Lower lobe of right lung (tissue), 2 donors: ENCODE data around the gene TBC1D4. TPM values are rescaled to one million over a fixed set of nuclear protein-coding genes. Genes with fewer than 3 reads are reported as not detected.

Experiments
- ATAC-seq, 2 donors: fragments of 200-7000 bp; cut with Tn5 transposase; one replicate each; pipeline ENCODE4 v1.9.1; 2020 to 2022; ENCODE audit warnings: mild to moderate bottlenecking in 2 of 2, moderate library complexity in 2 of 2
- DNase-seq: peaks from one replicate; pipeline ENCODE4 v3.0.0-alpha.2; 2020
- H3K27ac ChIP-seq: fragments of 200-600 bp; one replicate; pipeline ENCODE4 v1.8.0; 2022
- H3K27me3 ChIP-seq: fragments of 200-600 bp; one replicate; pipeline ENCODE4 v1.8.0; 2022; ENCODE audit warnings: low read depth
- H3K36me3 ChIP-seq: fragments of 200-600 bp; one replicate; pipeline ENCODE4 v1.8.0; 2022; ENCODE audit warnings: mild to moderate bottlenecking
- H3K4me1 ChIP-seq: fragments of 200-600 bp; one replicate; pipeline ENCODE4 v1.8.0; 2022
- H3K4me3 ChIP-seq: fragments of 200-600 bp; one replicate; pipeline ENCODE4 v1.8.0; 2022; ENCODE audit warnings: mild to moderate bottlenecking
- H3K9me3 ChIP-seq: fragments of 200-600 bp; one replicate; pipeline ENCODE4 v1.8.0; 2022
- CTCF ChIP-seq: fragments of 200-600 bp; IDR thresholded peaks from one replicate; pipeline ENCODE4 v1.8.0; 2022; ENCODE audit warnings: antibody characterized with exemption, mild to moderate bottlenecking
- intact Hi-C: fragments of 100-400 bp; cut with DNase I; formaldehyde crosslinking; loops from one replicate; pipeline ENCODE4 v1.11.0; 2022
- total RNA-seq: library from RNA; stranded (reverse); fragmentation: NEBNext Ultra II Directional; extraction: Animal tissue kit (Norgen Biotek cat#: 25700); gene quantifications from one replicate; pipeline ENCODE4 v1.2.1, GENCODE V29; 2021
- donor health status: DM: no; HTN: yes; CAD: no; lungs with severe emphysema.

Gene TBC1D4
- total RNA-seq, 1 donor from 2014 or later, result 30.4 TPM

DNA sequence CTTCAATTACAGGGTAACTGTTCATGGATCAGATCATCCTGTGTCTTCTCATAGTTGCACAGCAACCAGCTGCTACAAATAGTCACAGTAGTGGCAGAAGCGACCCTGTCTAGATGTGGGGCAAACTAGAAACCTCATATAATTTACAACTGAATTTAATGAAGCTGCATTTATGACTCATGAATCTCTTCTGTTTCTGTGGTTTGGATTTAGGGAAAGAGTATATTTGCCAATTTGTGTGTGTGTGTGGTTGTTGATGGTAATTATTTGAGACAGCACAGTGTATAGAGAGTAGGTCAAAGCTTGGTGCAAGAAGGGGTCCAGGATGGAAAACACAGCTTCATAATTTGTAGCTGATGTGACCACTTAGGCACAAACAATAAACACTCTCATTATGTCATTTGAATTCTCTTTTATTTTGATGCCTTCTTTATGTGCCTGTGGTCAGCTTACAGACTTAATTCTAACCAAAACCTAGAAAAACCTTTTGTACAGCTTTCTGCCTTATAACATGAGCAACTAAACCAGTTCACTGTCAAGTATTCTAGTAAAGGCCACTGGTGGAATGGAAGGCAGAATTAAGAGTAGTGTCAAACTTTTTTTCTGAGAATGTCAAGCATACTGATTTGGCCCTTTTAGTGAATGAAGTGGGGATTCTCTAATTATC is 218.1 kb downstream of the TBC1D4 start:
- intact Hi-C loops, result no loop called here
- H3K9me3 ChIP-seq, result no peaks in the 10 kb centered on the region
- DNase-seq (no peak), ATAC-seq (no peak)
- no peaks in the 10 kb centered on the region for H3K27me3 ChIP-seq
- no peaks in the 10 kb centered on the region for H3K4me1 ChIP-seq
- no peaks in the 10 kb centered on the region for H3K36me3 ChIP-seq
- no peak for TF ChIP-seq CTCF
- H3K4me3 ChIP-seq, result no peak overlapping the region
- no peak overlapping the region for H3K27ac ChIP-seq

GRCh38 chr13:75258159-75258782 is 223.7 kb downstream of the TBC1D4 start:
- DNase-seq, result no peak
- no peaks in the 10 kb centered on the region for H3K36me3 ChIP-seq
- no peaks in the 10 kb centered on the region for H3K9me3 ChIP-seq
- no peaks in the 10 kb centered on the region for H3K27me3 ChIP-seq
- intact Hi-C loops, result no loop called here
- TF ChIP-seq CTCF, result peak; percentile 56
- H3K27ac ChIP-seq, result no peak overlapping the region
- no peaks in the 10 kb centered on the region for H3K4me1 ChIP-seq
- no peak overlapping the region for H3K4me3 ChIP-seq
- ATAC-seq, result peak in 1 of 2 donors; percentile 68

DNA sequence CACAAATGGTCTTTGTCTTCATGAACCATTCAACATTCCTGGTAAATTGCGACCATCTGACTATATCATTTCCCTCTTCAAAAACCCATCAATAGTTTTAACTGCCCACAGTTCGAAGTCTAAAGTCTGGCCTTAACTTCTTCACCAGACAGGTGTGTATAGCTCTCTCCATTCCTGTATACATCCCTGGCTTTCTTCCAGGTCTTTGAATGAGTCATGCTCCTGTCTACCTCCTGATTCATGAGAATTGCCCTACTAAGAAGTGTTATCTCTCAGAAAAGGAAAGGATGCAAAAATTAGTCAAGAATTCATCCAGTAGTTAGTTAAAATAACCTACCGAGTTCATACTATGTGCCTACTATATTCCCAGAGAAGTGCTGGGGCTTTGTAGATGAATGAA is 225.0 kb downstream of the TBC1D4 start:
- TF ChIP-seq CTCF, result no peak
- no peaks in the 10 kb centered on the region for H3K27me3 ChIP-seq
- DNase-seq, result no peak

GRCh38 chr13:75255653-75256052 is 226.3 kb downstream of the TBC1D4 start:
- H3K4me1 ChIP-seq, result no peaks in the 10 kb centered on the region
- TF ChIP-seq CTCF, result no peak
- no peak overlapping the region for H3K27ac ChIP-seq
- no peak for DNase-seq
- ATAC-seq, result no peak
- intact Hi-C loops, result no loop called here
- no peaks in the 10 kb centered on the region for H3K27me3 ChIP-seq
- no peaks in the 10 kb centered on the region for H3K36me3 ChIP-seq
- no peak overlapping the region for H3K4me3 ChIP-seq
- no peaks in the 10 kb centered on the region for H3K9me3 ChIP-seq

More for the DNA sequence above, 225.0 kb downstream of the TBC1D4 start:
- intact Hi-C loops, result no loop called here
- Histone ChIP-seq H3K4me3 (no peak overlapping the region), H3K27ac (no peak overlapping the region), H3K36me3 (no peaks in the 10 kb centered on the region), H3K9me3 (no peaks in the 10 kb centered on the region), H3K4me1 (no peaks in the 10 kb centered on the region)
- no peak for ATAC-seq

GRCh38 chr13:75255147-75255546 is 226.8 kb downstream of the TBC1D4 start:
- Histone ChIP-seq H3K4me1 (no peaks in the 10 kb centered on the region), H3K27me3 (no peaks in the 10 kb centered on the region), H3K36me3 (no peaks in the 10 kb centered on the region), H3K4me3 (no peak overlapping the region), H3K9me3 (no peaks in the 10 kb centered on the region), H3K27ac (no peak overlapping the region)
- TF ChIP-seq CTCF, result no peak
- intact Hi-C loops, result no loop called here
- no peak for ATAC-seq
- DNase-seq, result no peak
